Stimulated activated CD4-positive, alpha-beta T cell treated with anti-CD3 and anti-CD28 coated beads, Interleukin-1b, Interleukin-23, amount 100 ng/mL, for 1 hour (primary cell): ENCODE measurements around the gene CAMKK1.

Source experiments
- DNase-seq, 2 donors: peaks; one replicate each; pipeline ENCODE4 v3.0.0-alpha.2; 2020; ENCODE audit warnings: low read depth in 2 of 2

The CAMKK1 gene

GRCh38 chr17:3812771-3813170, 80.1 kb downstream of the CAMKK1 start:
- DNase-seq = no peak

- no peak for DNase-seq
Measured at GRCh38 chr17:3812284-3812683, 80.6 kb downstream of the CAMKK1 start.
